Ascending aorta (tissue), 2 donors: Measurements from ENCODE around the gene OR51I2. TPM values are rescaled to one million over a fixed set of nuclear protein-coding genes. Genes with fewer than 3 reads are reported as not detected.

Source experiments
- DNase-seq, 2 donors: peaks; one replicate each; pipeline ENCODE4 v3.0.0-alpha.2; 2019; ENCODE audit warnings: low spot score in 2 of 2
- H3K27ac ChIP-seq, 2 donors: fragments of 200-600 bp; sonication (generic); one replicate each; pipeline ENCODE4 v1.5.1; 2016 to 2017; ENCODE audit warnings: mild to moderate bottlenecking in 1 of 2
- H3K27me3 ChIP-seq: fragments of 200-600 bp; sonication (generic); one replicate; pipeline ENCODE4 v1.5.1; 2017
- H3K36me3 ChIP-seq, 2 donors: fragments of 200-600 bp; sonication (generic); one replicate each; pipeline ENCODE4 v1.5.1; 2016
- H3K4me1 ChIP-seq, 2 donors: fragments of 200-600 bp; sonication (generic); one replicate each; pipeline ENCODE4 v1.5.1; 2016 to 2017; ENCODE audit warnings: mild to moderate bottlenecking in 1 of 2
- H3K4me3 ChIP-seq, 2 donors: fragments of 200-600 bp; sonication (generic); one replicate each; pipeline ENCODE4 v1.5.1; 2016 to 2017; ENCODE audit warnings: mild to moderate bottlenecking in 1 of 2
- H3K9me3 ChIP-seq, 2 donors: fragments of 200-600 bp; sonication (generic); one replicate each; pipeline ENCODE4 v1.5.1; 2016
- intact Hi-C: fragments of 100-400 bp; cut with DNase I; formaldehyde crosslinking; loops from one replicate; pipeline ENCODE4 v1.15.1; 2023
- total RNA-seq: library from RNA; depleted of rRNA; stranded (reverse); fragments of >200 nt; gene quantifications from one replicate; pipeline ENCODE4 v1.1.0, GENCODE V29; 2016
- TF ChIP-seq, protein P1 (sequence below), 3 experiments: fragments of 200-600 bp in 2 of 3; fragments of 450-650 bp in 1 of 3; sonication (generic) in 2 of 3; IDR thresholded peaks; one replicate each; pipeline ENCODE4 v1.5.1; 2016 to 2019; ENCODE audit warnings: antibody characterized with exemption in 3 of 3, mild to moderate bottlenecking in 1 of 3, moderate library complexity in 1 of 3

The OR51I2 gene
- total RNA-seq, 1 donor from 2014 or later: not detected

DNA sequence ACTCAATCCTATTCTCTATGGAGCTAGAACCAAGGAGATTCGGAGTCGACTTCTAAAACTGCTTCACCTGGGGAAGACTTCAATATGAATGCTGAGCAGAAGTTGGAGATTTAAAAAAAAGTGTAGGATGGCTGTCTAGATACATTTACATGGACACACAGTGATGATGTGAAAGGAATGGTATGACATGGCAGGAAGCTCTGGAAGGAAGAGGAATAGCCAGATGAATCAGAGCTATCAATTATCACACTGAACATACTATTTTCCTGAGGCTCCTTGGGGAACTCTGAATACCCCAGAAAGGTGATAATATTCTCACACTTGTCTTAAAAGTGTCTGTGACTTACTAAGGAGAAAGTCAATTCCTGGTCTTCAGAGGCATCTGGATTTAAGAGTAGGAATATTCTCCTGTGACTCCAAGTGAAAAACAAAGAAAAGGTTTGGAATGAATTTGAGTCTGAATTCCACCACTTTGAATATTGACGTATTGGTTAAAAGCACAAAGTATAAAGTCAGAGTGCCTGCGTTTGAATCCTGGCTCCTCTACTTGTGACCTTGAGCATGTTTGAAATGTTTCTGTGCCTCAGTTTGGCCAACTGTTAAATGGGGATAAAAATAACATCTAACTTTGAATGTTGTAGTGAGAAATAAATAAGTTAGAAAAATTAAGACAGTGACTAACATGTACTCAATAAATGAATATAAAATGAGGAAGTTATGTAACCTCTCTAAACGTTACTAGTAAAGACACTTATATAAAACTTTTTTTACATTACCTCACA is 40.6 kb downstream of the OR51I2 start:
- no peaks in the 10 kb centered on the region for H3K36me3 ChIP-seq
- no peaks in the 10 kb centered on the region for H3K27me3 ChIP-seq
- no peak overlapping the region for H3K4me3 ChIP-seq
- intact Hi-C loops: no loop called here
- no peaks in the 10 kb centered on the region for H3K9me3 ChIP-seq
- no peaks in the 10 kb centered on the region for H3K4me1 ChIP-seq
- TF ChIP-seq, protein P1, sequence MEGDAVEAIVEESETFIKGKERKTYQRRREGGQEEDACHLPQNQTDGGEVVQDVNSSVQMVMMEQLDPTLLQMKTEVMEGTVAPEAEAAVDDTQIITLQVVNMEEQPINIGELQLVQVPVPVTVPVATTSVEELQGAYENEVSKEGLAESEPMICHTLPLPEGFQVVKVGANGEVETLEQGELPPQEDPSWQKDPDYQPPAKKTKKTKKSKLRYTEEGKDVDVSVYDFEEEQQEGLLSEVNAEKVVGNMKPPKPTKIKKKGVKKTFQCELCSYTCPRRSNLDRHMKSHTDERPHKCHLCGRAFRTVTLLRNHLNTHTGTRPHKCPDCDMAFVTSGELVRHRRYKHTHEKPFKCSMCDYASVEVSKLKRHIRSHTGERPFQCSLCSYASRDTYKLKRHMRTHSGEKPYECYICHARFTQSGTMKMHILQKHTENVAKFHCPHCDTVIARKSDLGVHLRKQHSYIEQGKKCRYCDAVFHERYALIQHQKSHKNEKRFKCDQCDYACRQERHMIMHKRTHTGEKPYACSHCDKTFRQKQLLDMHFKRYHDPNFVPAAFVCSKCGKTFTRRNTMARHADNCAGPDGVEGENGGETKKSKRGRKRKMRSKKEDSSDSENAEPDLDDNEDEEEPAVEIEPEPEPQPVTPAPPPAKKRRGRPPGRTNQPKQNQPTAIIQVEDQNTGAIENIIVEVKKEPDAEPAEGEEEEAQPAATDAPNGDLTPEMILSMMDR (IDR thresholded peaks at IDR 0.05): no peak
- H3K27ac ChIP-seq: no peak overlapping the region
- DNase-seq: no peak

- H3K36me3 ChIP-seq: no peaks in the 10 kb centered on the region
- no peak overlapping the region for H3K4me3 ChIP-seq
- TF ChIP-seq, protein P1 (IDR thresholded peaks at IDR 0.05): no peak
- H3K27me3 ChIP-seq: no peaks in the 10 kb centered on the region
- no peaks in the 10 kb centered on the region for H3K4me1 ChIP-seq
- no peak overlapping the region for H3K27ac ChIP-seq
- no peaks in the 10 kb centered on the region for H3K9me3 ChIP-seq
- DNase-seq: no peak
- intact Hi-C loops: no loop called here
These were observed 50.5 kb downstream of the OR51I2 start for GRCh38 chr11:5499671-5500070.

GRCh38 chr11:5500393-5500801 is 51.3 kb downstream of the OR51I2 start:
- H3K27me3 ChIP-seq: no peaks in the 10 kb centered on the region
- intact Hi-C loops: no loop called here
- TF ChIP-seq, protein P1 (IDR thresholded peaks at IDR 0.05): no peak
- no peak for DNase-seq
- H3K36me3 ChIP-seq: no peaks in the 10 kb centered on the region
- H3K4me1 ChIP-seq: no peaks in the 10 kb centered on the region
- H3K4me3 ChIP-seq: no peak overlapping the region
- H3K27ac ChIP-seq: no peak overlapping the region
- no peaks in the 10 kb centered on the region for H3K9me3 ChIP-seq

- Histone ChIP-seq H3K27me3 (no peaks in the 10 kb centered on the region), H3K27ac (no peak overlapping the region), H3K4me1 (no peaks in the 10 kb centered on the region), H3K36me3 (no peaks in the 10 kb centered on the region), H3K9me3 (no peaks in the 10 kb centered on the region), H3K4me3 (no peak overlapping the region)
- TF ChIP-seq, protein P1 (IDR thresholded peaks at IDR 0.05): no peak
- DNase-seq: no peak
- intact Hi-C loops: no loop called here
These were observed 55.3 kb downstream of the OR51I2 start for GRCh38 chr11:5504403-5504921.

- no peak for DNase-seq
- Histone ChIP-seq H3K36me3 (no peaks in the 10 kb centered on the region), H3K4me3 (no peak overlapping the region), H3K4me1 (no peaks in the 10 kb centered on the region), H3K27me3 (no peaks in the 10 kb centered on the region), H3K27ac (no peak overlapping the region), H3K9me3 (no peaks in the 10 kb centered on the region)
- TF ChIP-seq, protein P1 (IDR thresholded peaks at IDR 0.05): no peak
- intact Hi-C loops: no loop called here
These were observed 56.4 kb downstream of the OR51I2 start for GRCh38 chr11:5505363-5506048.

Other genes starting within 250 kb of the OR51I2 start
- not detected for gene OR51V1, start 248.6 kb upstream of the OR51I2 start, total RNA-seq
- gene HBB, start 222.3 kb upstream of the OR51I2 start, total RNA-seq: 1,146 TPM
- not detected for gene HBD, start 214.8 kb upstream of the OR51I2 start, total RNA-seq
- gene HBG1, start 199.5 kb upstream of the OR51I2 start, total RNA-seq: not detected
- gene HBG2, start 194.5 kb upstream of the OR51I2 start, total RNA-seq: not detected
- gene HBE1, start 179.4 kb upstream of the OR51I2 start, total RNA-seq: not detected
- not detected for gene OR51B4, start 147.4 kb upstream of the OR51I2 start, total RNA-seq
- not detected for gene OR51B2, start 125.0 kb upstream of the OR51I2 start, total RNA-seq
- not detected for gene OR51B5, start 105.8 kb upstream of the OR51I2 start, total RNA-seq
- gene OR51B6, start 97.8 kb upstream of the OR51I2 start, total RNA-seq: not detected
- gene OR51M1, start 65.5 kb upstream of the OR51I2 start, total RNA-seq: not detected
- not detected for gene OR51Q1, start 27.2 kb upstream of the OR51I2 start, total RNA-seq
- not detected for gene OR51I1, start 7.8 kb upstream of the OR51I2 start, total RNA-seq
- gene OR52D1, start 39.4 kb downstream of the OR51I2 start, total RNA-seq: not detected
- not detected for gene UBQLN3, start 60.6 kb downstream of the OR51I2 start, total RNA-seq
- not detected for gene UBQLNL, start 67.4 kb downstream of the OR51I2 start, total RNA-seq
- gene OR52H1, start 99.2 kb downstream of the OR51I2 start, total RNA-seq: not detected
- not detected for gene OR52B6, start 131.6 kb downstream of the OR51I2 start, total RNA-seq
- gene TRIM6, start 147.3 kb downstream of the OR51I2 start, total RNA-seq: 0.64 TPM
- not detected for gene TRIM34, start 175.7 kb downstream of the OR51I2 start, total RNA-seq
- 45.1 TPM for gene TRIM5, start 235.8 kb downstream of the OR51I2 start, total RNA-seq
- 32.5 TPM for gene TRIM22, start 240.5 kb downstream of the OR51I2 start, total RNA-seq